Measurements from ENCODE around the gene SAV1.

DNA sequence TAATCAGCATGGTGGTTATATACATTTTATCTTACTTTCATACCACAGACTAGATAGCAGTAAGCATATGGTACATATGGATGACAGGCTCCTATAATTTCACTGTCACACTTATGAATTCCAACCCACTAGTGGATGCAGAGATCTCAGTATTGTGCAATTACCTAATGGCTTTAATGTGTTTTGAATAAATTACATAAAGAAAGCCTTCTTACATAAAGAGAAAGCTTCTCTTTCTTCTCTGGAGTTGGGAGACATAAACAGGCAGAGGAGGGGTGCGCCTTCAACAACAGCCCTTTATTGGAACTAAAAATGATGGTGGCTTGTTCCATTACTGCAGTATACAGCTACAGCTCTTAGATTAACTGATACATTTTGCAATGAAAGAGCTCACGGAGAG, 52.6 kb downstream of the SAV1 start:
- no peak for TF ChIP-seq EZH2 (IDR thresholded peaks at IDR 0.05; ENCODE audit: borderline replicate concordance, insufficient read depth, low read depth, low read length, poor library complexity, severe bottlenecking)
- TF ChIP-seq, protein P1, sequence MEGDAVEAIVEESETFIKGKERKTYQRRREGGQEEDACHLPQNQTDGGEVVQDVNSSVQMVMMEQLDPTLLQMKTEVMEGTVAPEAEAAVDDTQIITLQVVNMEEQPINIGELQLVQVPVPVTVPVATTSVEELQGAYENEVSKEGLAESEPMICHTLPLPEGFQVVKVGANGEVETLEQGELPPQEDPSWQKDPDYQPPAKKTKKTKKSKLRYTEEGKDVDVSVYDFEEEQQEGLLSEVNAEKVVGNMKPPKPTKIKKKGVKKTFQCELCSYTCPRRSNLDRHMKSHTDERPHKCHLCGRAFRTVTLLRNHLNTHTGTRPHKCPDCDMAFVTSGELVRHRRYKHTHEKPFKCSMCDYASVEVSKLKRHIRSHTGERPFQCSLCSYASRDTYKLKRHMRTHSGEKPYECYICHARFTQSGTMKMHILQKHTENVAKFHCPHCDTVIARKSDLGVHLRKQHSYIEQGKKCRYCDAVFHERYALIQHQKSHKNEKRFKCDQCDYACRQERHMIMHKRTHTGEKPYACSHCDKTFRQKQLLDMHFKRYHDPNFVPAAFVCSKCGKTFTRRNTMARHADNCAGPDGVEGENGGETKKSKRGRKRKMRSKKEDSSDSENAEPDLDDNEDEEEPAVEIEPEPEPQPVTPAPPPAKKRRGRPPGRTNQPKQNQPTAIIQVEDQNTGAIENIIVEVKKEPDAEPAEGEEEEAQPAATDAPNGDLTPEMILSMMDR (IDR thresholded peaks at IDR 0.05): no peak
